ENCODE measurements around the gene NFIA.

The NFIA gene

GRCh38 chr1:61082311-61083012 lies at the start of gene NFIA:
Gene NFIA, plus strand, starts transcription at chr1:61082561.
- Histone ChIP-seq H3K36me3 (ENCODE audit: insufficient read depth, low read length) (no peaks in the 10 kb centered on the region), H3K9ac (ENCODE audit: low read length) (peak within 1 kb of the TSS; percentile 50), H3K4me1 (ENCODE audit: insufficient read depth, low read length) (peaks cover 39% of the 10 kb centered on the region)

GRCh38 chr1:61035880-61036279 lies 46.5 kb upstream of the NFIA start:
- Histone ChIP-seq H3K27me3 (ENCODE audit: control insufficient read depth in 1 of 2, insufficient read depth in 2 of 2, low read length in 2 of 2) (no peaks in the 10 kb centered on the region), H3K4me3 (ENCODE audit: low read depth in 1 of 2, low read length in 2 of 2) (no peak overlapping the region), H3K36me3 (ENCODE audit: insufficient read depth, low read length) (no peaks in the 10 kb centered on the region), H3K9me3 (ENCODE audit: low read length) (no peaks in the 10 kb centered on the region), H3K4me1 (ENCODE audit: insufficient read depth, low read length) (no peaks in the 10 kb centered on the region), H3K27ac (ENCODE audit: low read depth, low read length) (no peak overlapping the region), H3K9ac (ENCODE audit: low read length) (no peak overlapping the region)

More at GRCh38 chr1:61082311-61083012, at the start of gene NFIA:
- no peaks in the 10 kb centered on the region for H3K9me3 ChIP-seq (ENCODE audit: low read length)
- H3K27ac ChIP-seq (ENCODE audit: low read depth, low read length): peak within 1 kb of the TSS; percentile 93
- H3K27me3 ChIP-seq (ENCODE audit: control insufficient read depth in 1 of 2, insufficient read depth in 2 of 2, low read length in 2 of 2): no peaks in the 10 kb centered on the region
- peak within 1 kb of the TSS; percentile 77 to 90 for H3K4me3 ChIP-seq (ENCODE audit: low read depth in 1 of 2, low read length in 2 of 2)

- Histone ChIP-seq H3K27ac (ENCODE audit: low read depth, low read length) (peak overlapping the region; percentile 71), H3K36me3 (ENCODE audit: insufficient read depth, low read length) (no peaks in the 10 kb centered on the region), H3K4me1 (ENCODE audit: insufficient read depth, low read length) (peaks cover 4% of the 10 kb centered on the region), H3K27me3 (ENCODE audit: control insufficient read depth in 1 of 2, insufficient read depth in 2 of 2, low read length in 2 of 2) (no peaks in the 10 kb centered on the region), H3K4me3 (ENCODE audit: low read depth in 1 of 2, low read length in 2 of 2) (peak overlapping the region; percentile 55 to 63), H3K9me3 (ENCODE audit: low read length) (no peaks in the 10 kb centered on the region), H3K9ac (ENCODE audit: low read length) (peak overlapping the region; percentile 23)
Measured at GRCh38 chr1:61042466-61043009, 39.8 kb upstream of the NFIA start.

- Histone ChIP-seq H3K4me1 (ENCODE audit: insufficient read depth, low read length) (peaks cover 4% of the 10 kb centered on the region), H3K27me3 (ENCODE audit: control insufficient read depth in 1 of 2, insufficient read depth in 2 of 2, low read length in 2 of 2) (no peaks in the 10 kb centered on the region), H3K36me3 (ENCODE audit: insufficient read depth, low read length) (no peaks in the 10 kb centered on the region), H3K9me3 (ENCODE audit: low read length) (no peaks in the 10 kb centered on the region), H3K4me3 (ENCODE audit: low read depth in 1 of 2, low read length in 2 of 2) (peak overlapping the region; percentile 55 to 63), H3K27ac (ENCODE audit: low read depth, low read length) (peak overlapping the region; percentile 71), H3K9ac (ENCODE audit: low read length) (peak overlapping the region; percentile 23)
Measured at GRCh38 chr1:61043010-61043820, 39.1 kb upstream of the NFIA start.

- peaks cover 8% of the 10 kb centered on the region for H3K4me1 ChIP-seq (ENCODE audit: insufficient read depth, low read length)
- H3K27ac ChIP-seq (ENCODE audit: low read depth, low read length): no peak overlapping the region
Measured at GRCh38 chr1:61046434-61046833, 35.9 kb upstream of the NFIA start.

GRCh38 chr1:61047061-61047460 lies 35.3 kb upstream of the NFIA start:
- Histone ChIP-seq H3K4me3 (ENCODE audit: low read depth in 1 of 2, low read length in 2 of 2) (no peak overlapping the region), H3K27me3 (ENCODE audit: control insufficient read depth in 1 of 2, insufficient read depth in 2 of 2, low read length in 2 of 2) (no peaks in the 10 kb centered on the region), H3K4me1 (ENCODE audit: insufficient read depth, low read length) (peaks cover 8% of the 10 kb centered on the region), H3K9me3 (ENCODE audit: low read length) (no peaks in the 10 kb centered on the region), H3K36me3 (ENCODE audit: insufficient read depth, low read length) (no peaks in the 10 kb centered on the region), H3K27ac (ENCODE audit: low read depth, low read length) (no peak overlapping the region), H3K9ac (ENCODE audit: low read length) (no peak overlapping the region)

More at GRCh38 chr1:61046434-61046833, 35.9 kb upstream of the NFIA start:
- Histone ChIP-seq H3K36me3 (ENCODE audit: insufficient read depth, low read length) (no peaks in the 10 kb centered on the region), H3K9me3 (ENCODE audit: low read length) (no peaks in the 10 kb centered on the region), H3K4me3 (ENCODE audit: low read depth in 1 of 2, low read length in 2 of 2) (no peak overlapping the region), H3K9ac (ENCODE audit: low read length) (no peak overlapping the region), H3K27me3 (ENCODE audit: control insufficient read depth in 1 of 2, insufficient read depth in 2 of 2, low read length in 2 of 2) (no peaks in the 10 kb centered on the region)

- H3K27ac ChIP-seq (ENCODE audit: low read depth, low read length): peak overlapping the region; percentile 97
- H3K27me3 ChIP-seq (ENCODE audit: control insufficient read depth in 1 of 2, insufficient read depth in 2 of 2, low read length in 2 of 2): no peaks in the 10 kb centered on the region
- peaks cover 17% of the 10 kb centered on the region for H3K4me1 ChIP-seq (ENCODE audit: insufficient read depth, low read length)
- H3K4me3 ChIP-seq (ENCODE audit: low read depth in 1 of 2, low read length in 2 of 2): peak overlapping the region; percentile 57 to 91
- peak overlapping the region; percentile 49 for H3K9ac ChIP-seq (ENCODE audit: low read length)
- no peaks in the 10 kb centered on the region for H3K9me3 ChIP-seq (ENCODE audit: low read length)
- no peaks in the 10 kb centered on the region for H3K36me3 ChIP-seq (ENCODE audit: insufficient read depth, low read length)
Measured at GRCh38 chr1:61049850-61050540, 32.4 kb upstream of the NFIA start.

- peak overlapping the region; percentile 57 to 91 for H3K4me3 ChIP-seq (ENCODE audit: low read depth in 1 of 2, low read length in 2 of 2)
- no peaks in the 10 kb centered on the region for H3K9me3 ChIP-seq (ENCODE audit: low read length)
- peak overlapping the region; percentile 97 for H3K27ac ChIP-seq (ENCODE audit: low read depth, low read length)
- H3K4me1 ChIP-seq (ENCODE audit: insufficient read depth, low read length): peaks cover 25% of the 10 kb centered on the region
- no peaks in the 10 kb centered on the region for H3K36me3 ChIP-seq (ENCODE audit: insufficient read depth, low read length)
- peak overlapping the region; percentile 49 for H3K9ac ChIP-seq (ENCODE audit: low read length)
- H3K27me3 ChIP-seq (ENCODE audit: control insufficient read depth in 1 of 2, insufficient read depth in 2 of 2, low read length in 2 of 2): no peaks in the 10 kb centered on the region
Measured at GRCh38 chr1:61050541-61051442, 31.6 kb upstream of the NFIA start.

- Histone ChIP-seq H3K9me3 (ENCODE audit: low read length) (no peaks in the 10 kb centered on the region), H3K9ac (ENCODE audit: low read length) (peak overlapping the region; percentile 44), H3K27me3 (ENCODE audit: control insufficient read depth in 1 of 2, insufficient read depth in 2 of 2, low read length in 2 of 2) (no peaks in the 10 kb centered on the region), H3K4me1 (ENCODE audit: insufficient read depth, low read length) (peaks cover 31% of the 10 kb centered on the region), H3K4me3 (ENCODE audit: low read depth in 1 of 2, low read length in 2 of 2) (peak overlapping the region; percentile 57 to 91), H3K36me3 (ENCODE audit: insufficient read depth, low read length) (no peaks in the 10 kb centered on the region), H3K27ac (ENCODE audit: low read depth, low read length) (peak overlapping the region; percentile 97)
Measured at GRCh38 chr1:61051443-61051718, 31.0 kb upstream of the NFIA start.

- peak overlapping the region in 1 of 2 donors; percentile 57 for H3K4me3 ChIP-seq (ENCODE audit: low read depth in 1 of 2, low read length in 2 of 2)
- H3K36me3 ChIP-seq (ENCODE audit: insufficient read depth, low read length): no peaks in the 10 kb centered on the region
- no peak overlapping the region for H3K9ac ChIP-seq (ENCODE audit: low read length)
- H3K27ac ChIP-seq (ENCODE audit: low read depth, low read length): peak overlapping the region; percentile 97
- no peaks in the 10 kb centered on the region for H3K27me3 ChIP-seq (ENCODE audit: control insufficient read depth in 1 of 2, insufficient read depth in 2 of 2, low read length in 2 of 2)
- H3K4me1 ChIP-seq (ENCODE audit: insufficient read depth, low read length): peaks cover 31% of the 10 kb centered on the region
- H3K9me3 ChIP-seq (ENCODE audit: low read length): no peaks in the 10 kb centered on the region
Measured at GRCh38 chr1:61051719-61052394, 30.5 kb upstream of the NFIA start.

Data from muscle layer of colon (tissue), 2 donors.